PC-9 (cell line): Measurements from ENCODE around the gene PDXDC1.

Experiments
- EZH2 ChIP-seq: fragments of 200-600 bp; sonication (generic); IDR thresholded peaks from 2 replicates; pipeline ENCODE4 v1.8.0; 2017; ENCODE audit warnings: antibody characterized with exemption, low read depth
- TF ChIP-seq, protein P1 (sequence below): fragments of 200-600 bp; sonication (generic); conservative IDR thresholded peaks from 2 replicates; pipeline ENCODE4 v1.6.1; 2017; ENCODE audit warnings: mixed run types, antibody characterized with exemption, mild to moderate bottlenecking, moderate library complexity

DNA sequence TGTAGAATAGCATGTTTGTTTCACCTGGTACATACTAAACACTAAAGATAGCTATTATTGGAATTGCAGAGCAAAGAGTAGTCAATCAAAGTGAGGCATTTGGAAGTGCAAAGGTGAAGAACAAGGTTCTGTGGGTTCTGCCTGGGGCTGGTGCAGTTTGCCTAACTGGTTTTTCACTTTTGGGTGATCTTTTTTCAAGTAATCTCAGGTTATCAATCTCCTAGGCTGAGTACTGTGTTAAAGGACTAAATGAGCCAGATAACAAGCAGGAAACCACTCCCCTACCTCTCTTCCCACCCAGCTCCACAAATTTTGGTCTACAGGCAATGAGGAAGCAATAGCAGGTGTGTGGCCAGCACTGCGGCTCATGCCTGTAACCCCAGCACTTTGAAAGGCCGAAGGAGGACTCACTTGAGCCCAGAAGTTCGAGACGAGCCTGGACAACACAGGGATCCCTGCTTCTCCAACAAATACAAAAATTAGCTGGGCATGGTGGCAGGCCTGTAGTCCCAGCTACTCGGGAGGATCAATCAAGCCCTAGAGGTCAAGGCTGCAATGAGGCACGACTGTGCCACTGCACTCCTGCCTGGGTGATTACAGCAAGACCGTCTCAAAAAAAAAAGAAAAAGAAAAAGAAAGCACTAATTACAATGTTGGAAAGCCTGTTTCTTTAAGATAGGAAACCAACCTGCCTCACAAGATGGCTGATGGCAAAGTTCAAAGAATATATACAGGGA lies 83.0 kb downstream of the PDXDC1 start:
- TF ChIP-seq, protein P1, sequence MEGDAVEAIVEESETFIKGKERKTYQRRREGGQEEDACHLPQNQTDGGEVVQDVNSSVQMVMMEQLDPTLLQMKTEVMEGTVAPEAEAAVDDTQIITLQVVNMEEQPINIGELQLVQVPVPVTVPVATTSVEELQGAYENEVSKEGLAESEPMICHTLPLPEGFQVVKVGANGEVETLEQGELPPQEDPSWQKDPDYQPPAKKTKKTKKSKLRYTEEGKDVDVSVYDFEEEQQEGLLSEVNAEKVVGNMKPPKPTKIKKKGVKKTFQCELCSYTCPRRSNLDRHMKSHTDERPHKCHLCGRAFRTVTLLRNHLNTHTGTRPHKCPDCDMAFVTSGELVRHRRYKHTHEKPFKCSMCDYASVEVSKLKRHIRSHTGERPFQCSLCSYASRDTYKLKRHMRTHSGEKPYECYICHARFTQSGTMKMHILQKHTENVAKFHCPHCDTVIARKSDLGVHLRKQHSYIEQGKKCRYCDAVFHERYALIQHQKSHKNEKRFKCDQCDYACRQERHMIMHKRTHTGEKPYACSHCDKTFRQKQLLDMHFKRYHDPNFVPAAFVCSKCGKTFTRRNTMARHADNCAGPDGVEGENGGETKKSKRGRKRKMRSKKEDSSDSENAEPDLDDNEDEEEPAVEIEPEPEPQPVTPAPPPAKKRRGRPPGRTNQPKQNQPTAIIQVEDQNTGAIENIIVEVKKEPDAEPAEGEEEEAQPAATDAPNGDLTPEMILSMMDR, result no peak
- TF ChIP-seq EZH2, result no peak
